Upper lobe of left lung (tissue), 6 donors: ENCODE measurements around the gene TYW1. TPM values are rescaled to one million over a fixed set of nuclear protein-coding genes. Genes with fewer than 3 reads are reported as not detected.
"Not testable (repeated sequence)": the region's sequence is repeated elsewhere in the genome, so short reads cannot be mapped to it uniquely, and the experiment has no call there.

Experiments used
- ATAC-seq, 2 donors: fragments of 200-7000 bp; cut with Tn5 transposase; one replicate each; pipeline ENCODE4 v1.9.1; 2022; ENCODE audit warnings: mild to moderate bottlenecking in 2 of 2, moderate library complexity in 2 of 2; ENCODE audit not compliant: low FRiP score in 2 of 2
- DNase-seq, 2 donors: peaks; one replicate each; pipeline ENCODE4 v3.0.0-alpha.2; 2019 to 2020
- H3K27ac ChIP-seq, 4 donors: fragments of 200-600 bp; sonication (generic); one replicate each; pipeline ENCODE4 v1.5.1; 2016 to 2019
- H3K27me3 ChIP-seq, 4 donors: fragments of 200-600 bp; sonication (generic); one replicate each; pipeline ENCODE4 v1.5.1; 2017 to 2019
- H3K36me3 ChIP-seq, 4 donors: fragments of 200-600 bp; sonication (generic); one replicate each; pipeline ENCODE4 v1.5.1; 2016 to 2019
- H3K4me1 ChIP-seq, 4 donors: fragments of 200-600 bp; sonication (generic); one replicate each; pipeline ENCODE4 v1.5.1; 2018 to 2019
- H3K4me3 ChIP-seq, 4 donors: fragments of 200-600 bp; sonication (generic); one replicate each; pipeline ENCODE4 v1.5.1; 2017 to 2019; ENCODE audit warnings: mild to moderate bottlenecking in 2 of 4, moderate library complexity in 1 of 4
- H3K9me3 ChIP-seq, 4 donors: fragments of 200-600 bp; sonication (generic); one replicate each; pipeline ENCODE4 v1.5.1; 2018 to 2019
- CTCF ChIP-seq, 6 experiments: fragments of 450-650 bp in 4 of 6; fragments of 200-600 bp in 2 of 6; sonication (generic) in 2 of 6; IDR thresholded peaks; one replicate each; pipeline ENCODE4 v1.5.1; 2016 to 2019; ENCODE audit warnings: antibody characterized with exemption in 6 of 6
- WGBS, 2 donors: methylation state at CpG; one replicate each; pipeline ENCODE4 v1.1.5; 2017 to 2018; 5-methylcytosine and 5-hydroxymethylcytosine counted together
- total RNA-seq, 6 donors: library from RNA; depleted of rRNA in 4 of 6; stranded (reverse); fragments of >200 nt in 4 of 6; gene quantifications; one replicate each; pipeline versions ENCODE4 v1.1.0 to v1.2.1, GENCODE V29; 2016 to 2021
- donor health status: DM: no; HTN: no; CAD: no; lungs with moderate emphysema.
- donor health status: DM: no; HTN: yes; CAD: no; lungs with severe emphysema.

TYW1 gene
- total RNA-seq, 6 donors from 2014 or later = 13.9 to 40.9 (median 17.2) TPM

- peak in 1 of 6 experiments; percentile 31 for TF ChIP-seq CTCF (IDR thresholded peaks at IDR 0.05)
- H3K4me1 ChIP-seq, H3K27me3 ChIP-seq, DNase-seq, H3K27ac ChIP-seq, H3K36me3 ChIP-seq, H3K4me3 ChIP-seq, H3K9me3 ChIP-seq: not testable (repeated sequence)
- 22 to 69% methylated on average over 5 to 6 of the region's 6 CpGs for WGBS, 2 donors
- ATAC-seq = peak in 1 of 2 donors; percentile 47
Measured at GRCh38 chr7:67176730-67177129, 180.1 kb downstream of the TYW1 start.

- H3K9me3 ChIP-seq, H3K27me3 ChIP-seq, H3K36me3 ChIP-seq, H3K4me1 ChIP-seq, H3K4me3 ChIP-seq, H3K27ac ChIP-seq, ATAC-seq, DNase-seq: not testable (repeated sequence)
- 76 to 82% methylated on average over 4 to 5 of the region's 5 CpGs for WGBS, 2 donors
Measured at GRCh38 chr7:67178915-67179688, 182.5 kb downstream of the TYW1 start.

GRCh38 chr7:67182956-67183750 is 186.5 kb downstream of the TYW1 start:
- WGBS, 2 donors = 90 to 91% methylated on average over 12 to 15 of the region's 17 CpGs
- not testable (repeated sequence) for H3K36me3 ChIP-seq, H3K4me3 ChIP-seq, DNase-seq, H3K9me3 ChIP-seq, H3K4me1 ChIP-seq, H3K27me3 ChIP-seq, H3K27ac ChIP-seq
- ATAC-seq = peak in 1 of 2 donors; percentile 55

- not testable (repeated sequence) for H3K27me3 ChIP-seq, H3K4me3 ChIP-seq, DNase-seq, ATAC-seq, H3K36me3 ChIP-seq, H3K27ac ChIP-seq, H3K9me3 ChIP-seq, H3K4me1 ChIP-seq
- WGBS, 2 donors = 74 to 94% methylated on average over 8 to 9 of the region's 10 CpGs
Measured at GRCh38 chr7:67184912-67185659, 188.5 kb downstream of the TYW1 start.

- H3K4me1 ChIP-seq, H3K9me3 ChIP-seq, H3K36me3 ChIP-seq, H3K27me3 ChIP-seq, H3K27ac ChIP-seq, H3K4me3 ChIP-seq, DNase-seq: not testable (repeated sequence)
- WGBS, 2 donors = 53 to 63% methylated on average over 2 of the region's 3 CpGs
- ATAC-seq = peak; percentile 49 to 55
Measured at GRCh38 chr7:67185660-67186129, 189.1 kb downstream of the TYW1 start.

- H3K4me3 ChIP-seq, H3K27me3 ChIP-seq, ATAC-seq, DNase-seq, H3K27ac ChIP-seq, H3K36me3 ChIP-seq, H3K9me3 ChIP-seq, H3K4me1 ChIP-seq: not testable (repeated sequence)
- 88 to 92% methylated on average over 8 of the region's 8 CpGs for WGBS, 2 donors
Measured at GRCh38 chr7:67189160-67189559, 192.5 kb downstream of the TYW1 start.

GRCh38 chr7:67189801-67190465 is 193.3 kb downstream of the TYW1 start:
- H3K36me3 ChIP-seq, H3K9me3 ChIP-seq, H3K4me3 ChIP-seq, H3K27me3 ChIP-seq, ATAC-seq, H3K4me1 ChIP-seq, H3K27ac ChIP-seq, DNase-seq: not testable (repeated sequence)
- WGBS, 2 donors = 82% methylated on average over 3 to 4 of the region's 4 CpGs

- not testable (repeated sequence) for ATAC-seq, H3K36me3 ChIP-seq, DNase-seq, H3K4me3 ChIP-seq, H3K4me1 ChIP-seq, H3K27me3 ChIP-seq, H3K27ac ChIP-seq, H3K9me3 ChIP-seq
- WGBS, 2 donors = 90 to 97% methylated on average over 4 to 5 of the region's 5 CpGs
Measured at GRCh38 chr7:67191002-67191720, 194.5 kb downstream of the TYW1 start.

GRCh38 chr7:67192123-67192702 is 195.6 kb downstream of the TYW1 start:
- not testable (repeated sequence) for H3K27ac ChIP-seq, H3K4me3 ChIP-seq, H3K4me1 ChIP-seq, H3K36me3 ChIP-seq, H3K9me3 ChIP-seq, DNase-seq, H3K27me3 ChIP-seq, ATAC-seq
- WGBS, 2 donors = 93% methylated on average over 5 of the region's 5 CpGs

GRCh38 chr7:67192889-67193613 is 196.4 kb downstream of the TYW1 start:
- 63 to 68% methylated on average over 11 of the region's 11 CpGs for WGBS, 2 donors
- H3K4me3 ChIP-seq, H3K36me3 ChIP-seq, H3K9me3 ChIP-seq, H3K4me1 ChIP-seq, H3K27me3 ChIP-seq, DNase-seq, H3K27ac ChIP-seq: not testable (repeated sequence)
- peak in 1 of 2 donors; percentile 75 for ATAC-seq
